ENCODE results near the gene TMEM86A. TPM values are rescaled to one million over a fixed set of nuclear protein-coding genes. Genes with fewer than 3 reads are reported as not detected.
"Not testable (repeated sequence)": the region's sequence is repeated elsewhere in the genome, so short reads cannot be mapped to it uniquely, and the experiment has no call there.

Gene TMEM86A
- total and polyA plus RNA-seq, 3 experiments from 2014 or later = 0.54 to 1.3 (median 1.0) TPM

DNA sequence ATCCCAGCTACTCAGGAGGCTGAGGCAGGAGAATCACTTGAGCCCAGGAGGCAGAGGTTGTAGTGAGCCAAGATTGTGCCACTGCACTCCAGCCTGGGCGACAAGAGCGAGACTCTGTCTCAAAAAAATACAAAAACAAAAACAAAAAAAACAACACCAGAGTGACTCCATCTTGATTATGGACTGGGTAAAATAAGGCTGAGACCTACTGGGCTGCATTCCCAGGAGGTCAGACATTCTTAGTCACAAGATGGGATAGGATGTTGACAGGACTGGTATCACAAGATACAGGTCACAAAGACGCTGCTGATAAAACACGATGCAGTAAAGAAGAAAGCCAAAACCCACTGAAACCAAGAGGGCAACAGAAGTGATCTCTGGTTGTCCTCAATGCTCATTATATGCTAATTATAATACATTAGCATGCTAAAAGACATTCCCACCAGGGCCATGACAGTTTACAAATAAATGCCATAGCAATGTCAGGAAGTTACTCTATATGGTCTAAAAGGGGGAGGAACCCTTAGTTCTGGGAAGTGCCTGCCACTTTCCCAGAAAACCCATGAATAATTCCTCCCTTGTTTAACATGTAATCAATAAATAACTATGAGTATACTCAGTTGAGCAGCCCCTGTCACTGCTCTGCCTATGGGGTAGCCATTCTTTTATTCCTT is 7.0 kb upstream of the TMEM86A start:
- not testable (repeated sequence) for H3K36me3 ChIP-seq (ENCODE audit: insufficient read depth, low read length); DNase-seq; H3K4me1 Mint-ChIP-seq; H3K27me3 ChIP-seq (ENCODE audit: insufficient read depth, low read length, poor library complexity, severe bottlenecking); H3K4me3 ChIP-seq (ENCODE audit: low read length); H3K27ac ChIP-seq (ENCODE audit: low read depth, low read length); H3K9me3 ChIP-seq (ENCODE audit: low read length); H3K27me3 Mint-ChIP-seq; H3K9me3 Mint-ChIP-seq; H3K4me3 Mint-ChIP-seq; H3K27ac Mint-ChIP-seq; H3K4me1 ChIP-seq (ENCODE audit: insufficient read depth, low read length); H3K36me3 Mint-ChIP-seq
- ChIA-PET POLR2A (interaction anchor here (0.6 kb wide), 1 partner anchor 590 kb away, joined by 3 read pairs; no protein-coding TSS in a partner anchor), CTCF (interaction anchor here (1.0 kb wide), 1 partner anchor 30 kb away, joined by 3 read pairs; no protein-coding TSS in a partner anchor)

DNA sequence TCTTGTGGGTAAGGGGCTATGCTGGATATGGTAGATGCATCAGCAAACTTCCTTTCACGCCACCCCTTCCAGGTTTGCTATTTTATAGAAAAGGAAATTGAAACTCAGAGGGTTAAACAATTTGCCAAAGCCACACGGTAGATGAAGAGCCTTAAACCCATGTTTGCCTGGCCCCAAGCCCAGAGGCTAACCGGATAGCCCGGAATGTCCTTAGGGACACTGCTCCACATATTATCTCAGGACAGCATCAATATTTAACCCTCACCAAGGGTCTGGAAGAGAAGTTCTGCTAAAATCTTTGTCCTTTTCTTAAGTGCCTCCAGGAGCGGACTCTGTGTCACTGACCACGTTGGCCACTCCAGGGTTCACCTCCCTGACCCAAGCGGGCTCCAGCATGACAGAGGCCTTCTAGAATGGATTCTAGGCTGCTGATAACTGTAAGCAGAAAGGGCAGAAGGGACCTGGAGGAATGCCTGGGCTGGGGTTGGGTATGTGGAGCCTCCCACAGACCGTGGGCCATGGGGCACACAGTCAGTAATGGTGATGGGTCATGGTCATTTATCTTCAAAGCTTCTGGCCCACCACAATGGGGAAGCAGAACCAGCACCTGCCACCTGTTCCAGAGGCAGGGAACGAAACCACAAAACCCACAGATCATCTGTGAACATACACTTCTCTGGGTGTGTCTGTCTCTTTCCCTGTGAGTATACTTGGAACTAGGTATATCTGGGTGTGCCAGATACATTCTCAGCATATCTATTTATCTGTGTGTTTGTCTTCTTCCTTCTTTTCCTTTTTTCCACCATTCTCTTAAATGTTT is 5.4 kb upstream of the TMEM86A start:
- Mint-ChIP-seq H3K4me1 (peaks cover 2 to 3% (median 3%) of the 10 kb centered on the region in 3 donors), H3K4me3 (no peak overlapping the region), H3K36me3 (no peaks in the 10 kb centered on the region), H3K27ac (peak overlapping the region in 1 of 8 donors; percentile 48), H3K9me3 (no peaks in the 10 kb centered on the region), H3K27me3 (no peaks in the 10 kb centered on the region)
- H3K4me1 ChIP-seq (ENCODE audit: insufficient read depth, low read length) = peaks cover 3% of the 10 kb centered on the region
- no peaks in the 10 kb centered on the region for H3K36me3 ChIP-seq (ENCODE audit: insufficient read depth, low read length)
- CTCF ChIA-PET = no interaction called here
- no peak overlapping the region for H3K27ac ChIP-seq (ENCODE audit: low read depth, low read length)
- no peaks in the 10 kb centered on the region for H3K27me3 ChIP-seq (ENCODE audit: insufficient read depth, low read length, poor library complexity, severe bottlenecking)
- no peak for DNase-seq
- H3K9me3 ChIP-seq (ENCODE audit: low read length) = no peaks in the 10 kb centered on the region
- POLR2A ChIA-PET = no interaction called here
- H3K4me3 ChIP-seq (ENCODE audit: low read length) = no peak overlapping the region

DNA sequence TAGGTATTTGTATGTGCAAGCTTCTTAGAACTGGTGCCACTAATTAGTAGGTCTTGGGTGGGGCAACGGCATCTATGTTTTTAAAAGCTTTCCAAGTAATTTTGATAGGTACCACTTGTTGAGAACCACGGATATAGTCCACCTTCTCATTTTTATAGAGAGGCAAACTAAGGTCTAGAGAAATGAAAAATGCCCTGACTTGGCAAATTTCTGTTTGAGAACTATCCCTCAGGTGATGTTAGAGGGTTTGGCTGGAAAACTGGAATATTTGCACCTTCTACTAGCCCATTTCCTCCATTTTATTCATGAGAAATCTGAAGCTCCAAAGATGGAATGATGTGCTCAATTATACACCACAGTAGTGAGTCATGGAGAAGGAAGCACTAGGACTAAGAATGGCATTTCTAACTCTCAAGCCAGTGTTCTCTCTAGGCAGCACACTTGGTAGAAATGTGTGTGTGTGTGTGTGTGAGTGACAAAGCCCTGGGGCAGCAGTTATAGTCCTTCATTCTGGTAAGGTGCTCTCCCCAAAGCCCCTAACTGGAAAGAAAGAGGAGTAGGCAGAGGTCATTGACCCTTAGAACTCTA is 1.8 kb upstream of the TMEM86A start:
- H3K4me1 Mint-ChIP-seq = peaks cover 12 to 19% (median 13%) of the 10 kb centered on the region in 3 donors
- no peaks in the 10 kb centered on the region for H3K9me3 Mint-ChIP-seq
- Histone ChIP-seq H3K36me3 (ENCODE audit: insufficient read depth, low read length) (no peaks in the 10 kb centered on the region), H3K27me3 (ENCODE audit: insufficient read depth, low read length, poor library complexity, severe bottlenecking) (no peaks in the 10 kb centered on the region), H3K27ac (ENCODE audit: low read depth, low read length) (no peak overlapping the region), H3K4me3 (ENCODE audit: low read length) (no peak overlapping the region), H3K4me1 (ENCODE audit: insufficient read depth, low read length) (peaks cover 12% of the 10 kb centered on the region), H3K9me3 (ENCODE audit: low read length) (no peaks in the 10 kb centered on the region)
- no peak for DNase-seq
- H3K27me3 Mint-ChIP-seq = no peaks in the 10 kb centered on the region
- POLR2A ChIA-PET = interaction anchor here (1.1 kb wide), 1 partner anchor 9 kb away, joined by 4 read pairs; no protein-coding TSS in a partner anchor
- CTCF ChIA-PET = interaction anchor here (1.0 to 2.5 kb wide), 2 partner anchors 26 to 62 kb away, joined by 3 to 13 read pairs; partner anchors contain the start of gene SPTY2D1
- peak overlapping the region in 6 of 8 donors; percentile 21 to 79 (median 48) for H3K27ac Mint-ChIP-seq
- H3K36me3 Mint-ChIP-seq = peaks cover 0 to 3% (median 0%) of the 10 kb centered on the region in 3 donors
- peak overlapping the region in 3 of 7 donors; percentile 3 to 75 (median 15) for H3K4me3 Mint-ChIP-seq

- Histone ChIP-seq H3K27me3 (ENCODE audit: insufficient read depth, low read length, poor library complexity, severe bottlenecking) (no peaks in the 10 kb centered on the region), H3K4me3 (ENCODE audit: low read length) (no peak overlapping the region), H3K4me1 (ENCODE audit: insufficient read depth, low read length) (peaks cover 12% of the 10 kb centered on the region), H3K36me3 (ENCODE audit: insufficient read depth, low read length) (no peaks in the 10 kb centered on the region), H3K27ac (ENCODE audit: low read depth, low read length) (no peak overlapping the region), H3K9me3 (ENCODE audit: low read length) (no peaks in the 10 kb centered on the region)
- H3K9me3 Mint-ChIP-seq = no peaks in the 10 kb centered on the region
- H3K4me1 Mint-ChIP-seq = peaks cover 12 to 19% (median 13%) of the 10 kb centered on the region in 3 donors
- peaks cover 0 to 3% (median 0%) of the 10 kb centered on the region in 3 donors for H3K36me3 Mint-ChIP-seq
- DNase-seq = no peak
- POLR2A ChIA-PET = interaction anchor here (1.0 to 1.1 kb wide), 2 partner anchors 8 to 25 kb away, joined by 4 read pairs; no protein-coding TSS in a partner anchor
- H3K27ac Mint-ChIP-seq = peak overlapping the region in 4 of 8 donors; percentile 18 to 96 (median 88)
- H3K4me3 Mint-ChIP-seq = peak overlapping the region in 4 of 7 donors; percentile 29 to 81 (median 74)
- CTCF ChIA-PET = interaction anchor here (1.1 to 2.5 kb wide), 2 partner anchors 9 to 25 kb away, joined by 3 to 13 read pairs; no protein-coding TSS in a partner anchor
- no peaks in the 10 kb centered on the region for H3K27me3 Mint-ChIP-seq
Observed at GRCh38 chr11:18697576-18697975, 1.0 kb upstream of the TMEM86A start.

- CTCF ChIA-PET = interaction anchor here (2.5 kb wide), 1 partner anchor 23 kb away, joined by 13 read pairs; no protein-coding TSS in a partner anchor
- H3K9me3 ChIP-seq (ENCODE audit: low read length) = no peaks in the 10 kb centered on the region
- peak overlapping the region; percentile 77 to 92 (median 83) for H3K4me3 Mint-ChIP-seq
- peaks cover 2 to 4% (median 3%) of the 10 kb centered on the region in 3 donors for H3K36me3 Mint-ChIP-seq
- H3K4me1 Mint-ChIP-seq = peaks cover 12 to 19% (median 13%) of the 10 kb centered on the region in 3 donors
- no peaks in the 10 kb centered on the region for H3K9me3 Mint-ChIP-seq
- no peaks in the 10 kb centered on the region for H3K27me3 Mint-ChIP-seq
- peaks cover 12% of the 10 kb centered on the region for H3K4me1 ChIP-seq (ENCODE audit: insufficient read depth, low read length)
- no peaks in the 10 kb centered on the region for H3K36me3 ChIP-seq (ENCODE audit: insufficient read depth, low read length)
- peak overlapping the region; percentile 48 to 89 (median 82) for H3K27ac Mint-ChIP-seq
- H3K27ac ChIP-seq (ENCODE audit: low read depth, low read length) = no peak overlapping the region
- POLR2A ChIA-PET = interaction anchor here (1.1 kb wide), 1 partner anchor 63 kb away, joined by 4 read pairs; no protein-coding TSS in a partner anchor
- DNase-seq = no peak
- peak overlapping the region; percentile 29 for H3K4me3 ChIP-seq (ENCODE audit: low read length)
- H3K27me3 ChIP-seq (ENCODE audit: insufficient read depth, low read length, poor library complexity, severe bottlenecking) = no peaks in the 10 kb centered on the region
Observed at GRCh38 chr11:18699269-18699596, 654 bp downstream of the TMEM86A start.

DNA sequence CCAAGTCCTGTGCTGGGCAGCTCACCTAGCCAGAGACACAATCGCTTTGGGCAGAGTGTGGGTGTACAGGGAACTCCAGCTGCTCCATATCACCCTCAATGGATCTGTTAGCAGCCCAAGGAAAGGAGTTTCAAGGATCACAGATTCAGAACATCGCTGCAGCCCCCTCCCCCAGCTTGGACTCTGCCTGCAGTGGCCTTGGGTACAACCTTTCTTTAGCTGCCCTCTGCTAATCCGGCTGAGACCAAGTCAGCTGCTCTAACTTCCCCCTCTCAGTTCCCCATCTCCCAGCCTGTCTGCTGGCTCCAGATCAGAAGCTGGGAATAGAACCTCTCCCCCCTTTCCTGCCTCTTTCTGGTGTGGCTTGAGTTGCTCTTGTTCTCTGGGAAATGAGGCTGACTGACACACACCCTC is 1.3 kb downstream of the TMEM86A start:
- Mint-ChIP-seq H3K27ac (peak overlapping the region in 7 of 8 donors; percentile 48 to 92 (median 87)), H3K4me3 (peak overlapping the region; percentile 77 to 92 (median 83)), H3K36me3 (peaks cover 2 to 4% (median 3%) of the 10 kb centered on the region in 3 donors)

DNA sequence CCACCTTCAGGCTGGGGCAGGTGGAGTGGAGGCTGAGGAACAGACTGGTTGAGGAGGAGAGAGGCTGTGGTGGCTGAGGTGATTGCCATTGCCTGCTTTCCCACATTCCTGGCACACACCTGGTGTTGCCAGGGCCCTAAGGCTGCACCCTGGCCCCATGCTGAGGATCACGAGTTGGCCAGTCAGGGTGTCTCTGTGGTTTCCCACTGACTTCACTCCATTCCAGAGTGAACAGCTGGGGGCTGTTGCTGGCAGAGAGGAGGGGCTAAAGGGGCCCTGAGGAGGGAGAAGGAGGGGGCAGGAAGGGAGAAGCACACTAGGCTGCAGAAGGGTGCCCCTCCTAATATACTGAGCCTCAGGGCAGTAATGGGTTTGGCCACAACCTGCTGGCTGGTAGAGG is 1.8 kb downstream of the TMEM86A start:
- Histone ChIP-seq H3K36me3 (ENCODE audit: insufficient read depth, low read length) (no peaks in the 10 kb centered on the region), H3K4me3 (ENCODE audit: low read length) (no peak overlapping the region), H3K9me3 (ENCODE audit: low read length) (no peaks in the 10 kb centered on the region), H3K27ac (ENCODE audit: low read depth, low read length) (no peak overlapping the region), H3K4me1 (ENCODE audit: insufficient read depth, low read length) (peaks cover 14% of the 10 kb centered on the region), H3K27me3 (ENCODE audit: insufficient read depth, low read length, poor library complexity, severe bottlenecking) (no peaks in the 10 kb centered on the region)
- H3K27me3 Mint-ChIP-seq = peaks cover 0 to 1% of the 10 kb centered on the region in 2 donors
- no peaks in the 10 kb centered on the region for H3K9me3 Mint-ChIP-seq
- ChIA-PET POLR2A (no interaction called here), CTCF (no interaction called here)
- peaks cover 19 to 26% (median 19%) of the 10 kb centered on the region in 3 donors for H3K4me1 Mint-ChIP-seq
- DNase-seq = no peak
- H3K4me3 Mint-ChIP-seq = peak overlapping the region; percentile 77 to 92 (median 83)
- H3K36me3 Mint-ChIP-seq = peaks cover 2 to 4% (median 3%) of the 10 kb centered on the region in 3 donors
- H3K27ac Mint-ChIP-seq = peak overlapping the region in 4 of 8 donors; percentile 48 to 92 (median 76)

More for the DNA sequence above, 1.3 kb downstream of the TMEM86A start:
- ChIA-PET POLR2A (no interaction called here), CTCF (no interaction called here)
- H3K27me3 Mint-ChIP-seq = no peaks in the 10 kb centered on the region
- no peaks in the 10 kb centered on the region for H3K27me3 ChIP-seq (ENCODE audit: insufficient read depth, low read length, poor library complexity, severe bottlenecking)
- H3K4me1 Mint-ChIP-seq = peaks cover 14 to 21% (median 14%) of the 10 kb centered on the region in 3 donors
- H3K9me3 Mint-ChIP-seq = no peaks in the 10 kb centered on the region
- H3K27ac ChIP-seq (ENCODE audit: low read depth, low read length) = no peak overlapping the region
- no peak overlapping the region for H3K4me3 ChIP-seq (ENCODE audit: low read length)
- no peaks in the 10 kb centered on the region for H3K9me3 ChIP-seq (ENCODE audit: low read length)
- no peak for DNase-seq
- peaks cover 12% of the 10 kb centered on the region for H3K4me1 ChIP-seq (ENCODE audit: insufficient read depth, low read length)
- H3K36me3 ChIP-seq (ENCODE audit: insufficient read depth, low read length) = no peaks in the 10 kb centered on the region
